Caco-2 (cell line): Measurements from ENCODE around the gene DMRTB1. TPM values are rescaled to one million over a fixed set of nuclear protein-coding genes. Genes with fewer than 3 reads are reported as not detected.

Experiments
- BruUV-seq: library from RNA; stranded (reverse); fragments of 400-500 nt; replicated peaks from 2 replicates; lab custom pipeline; 2021; lab: Mats Ljungman, UMichigan
- CTCF ChIA-PET: fragments of 300-600 bp; sonication (Branson Sonifier 250); formaldehyde crosslinking; loops from one replicate; lab custom pipeline; 2022; ENCODE audit warnings: antibody characterized with exemption; lab: Charles Lee
- POLR2A ChIA-PET: fragments of 300-600 bp; sonication (Branson Sonifier 250); formaldehyde crosslinking; loops from one replicate; lab custom pipeline; 2022; ENCODE audit warnings: antibody characterized with exemption; lab: Charles Lee
- DNase-seq, 2 experiments: peaks; one replicate each; pipeline versions ENCODE4 v3.0.0 to v3.0.0-alpha.2; 2020 to 2022
- H3K27me3 ChIP-seq: replicated peaks from 2 replicates; pipeline ENCODE4 v1.6.0; 2011; ENCODE audit warnings: low read length; ENCODE audit not compliant: control insufficient read depth, insufficient read depth
- H3K36me3 ChIP-seq: 2 replicates; pipeline ENCODE4 v1.5.1; 2011; ENCODE audit warnings: low read length; ENCODE audit not compliant: control insufficient read depth, insufficient read depth
- H3K4me1 ChIP-seq: fragments of 250-450 bp; sonication (Bioruptor Pico); 2 replicates; pipeline ENCODE4 v1.5.1; 2020; ENCODE audit warnings: mild to moderate bottlenecking
- H3K4me3 ChIP-seq: 2 replicates; pipeline ENCODE4 v1.5.1; 2011; ENCODE audit warnings: low read depth, mild to moderate bottlenecking, control low read depth, low read length
- H3K9me3 ChIP-seq: fragments of 250-450 bp; sonication (Bioruptor Pico); 2 replicates; pipeline ENCODE4 v1.5.1; 2020; ENCODE audit warnings: mild to moderate bottlenecking, moderate library complexity
- H3K27ac Mint-ChIP-seq: one replicate; pipeline ENCODE4 v1.8.0; 2022; ENCODE audit warnings: mixed read lengths; ENCODE audit not compliant: unreplicated experiment
- H3K27me3 Mint-ChIP-seq: one replicate; pipeline ENCODE4 v1.8.0; 2022; ENCODE audit warnings: mixed read lengths; ENCODE audit not compliant: insufficient read depth, unreplicated experiment
- H3K36me3 Mint-ChIP-seq: one replicate; pipeline ENCODE4 v1.8.0; 2022; ENCODE audit warnings: mild to moderate bottlenecking, mixed read lengths; ENCODE audit not compliant: insufficient read depth, unreplicated experiment
- H3K4me1 Mint-ChIP-seq: one replicate; pipeline ENCODE4 v1.8.0; 2022; ENCODE audit warnings: low read depth, mixed read lengths; ENCODE audit not compliant: unreplicated experiment
- H3K4me3 Mint-ChIP-seq: one replicate; pipeline ENCODE4 v1.8.0; 2022; ENCODE audit warnings: mild to moderate bottlenecking, moderate library complexity, mixed read lengths; ENCODE audit not compliant: unreplicated experiment
- H3K9me3 Mint-ChIP-seq: one replicate; pipeline ENCODE4 v1.8.0; 2022; ENCODE audit warnings: mixed read lengths; ENCODE audit not compliant: unreplicated experiment
- CTCF ChIP-seq, 2 experiments: fragments of 200-600 bp in 1 of 2; IDR thresholded peaks; 1 replicate in 1 of 2; 2 replicates in 1 of 2; pipeline versions ENCODE4 v1.5.1 to v1.8.0; 2011 to 2022; ENCODE audit warnings: antibody characterized with exemption in 1 of 2, control low read depth in 1 of 2, inconsistent platforms in 1 of 2, low read depth in 1 of 2, low read length in 1 of 2, mild to moderate bottlenecking in 1 of 2, moderate library complexity in 1 of 2; ENCODE audit not compliant: insufficient read depth in 1 of 2, severe bottlenecking in 1 of 2, unreplicated experiment in 1 of 2
- intact Hi-C: fragments of 100-400 bp; cut with micrococcal nuclease; formaldehyde crosslinking; loops from one replicate; pipeline ENCODE4 v1.10.0; 2022; ENCODE audit not compliant: unreplicated experiment
- total RNA-seq: library from RNA; stranded (reverse); gene quantifications from 2 replicates; pipeline ENCODE4 v1.2.3, GENCODE V29; 2022

DMRTB1 gene
- total RNA-seq, 1 experiment from 2014 or later: not detected

- Mint-ChIP-seq H3K4me3 (no peak overlapping the region), H3K36me3 (no peaks in the 10 kb centered on the region), H3K27me3 (peaks cover 4% of the 10 kb centered on the region), H3K27ac (no peak overlapping the region), H3K4me1 (no peaks in the 10 kb centered on the region), H3K9me3 (peaks cover 5% of the 10 kb centered on the region)
- BruUV-seq: no TSS peak
- ChIA-PET CTCF (no interaction called here), POLR2A (no interaction called here)
- no peaks in the 10 kb centered on the region for H3K36me3 ChIP-seq
- DNase-seq: no peak
- no peak for TF ChIP-seq CTCF (IDR thresholded peaks at IDR 0.05; ENCODE audit: insufficient read depth in 1 of 2, low read depth in 1 of 2, low read length in 1 of 2, severe bottlenecking in 1 of 2, unreplicated experiment in 1 of 2)
- H3K4me1 ChIP-seq: no peaks in the 10 kb centered on the region
- intact Hi-C loops: no loop called here
- no peaks in the 10 kb centered on the region for H3K27me3 ChIP-seq
- no peak overlapping the region for H3K4me3 ChIP-seq
- H3K9me3 ChIP-seq: no peaks in the 10 kb centered on the region; the same call in 1 of the 2 replicates
Measured at GRCh38 chr1:53416269-53416813, 42.9 kb upstream of the DMRTB1 start.

DNA sequence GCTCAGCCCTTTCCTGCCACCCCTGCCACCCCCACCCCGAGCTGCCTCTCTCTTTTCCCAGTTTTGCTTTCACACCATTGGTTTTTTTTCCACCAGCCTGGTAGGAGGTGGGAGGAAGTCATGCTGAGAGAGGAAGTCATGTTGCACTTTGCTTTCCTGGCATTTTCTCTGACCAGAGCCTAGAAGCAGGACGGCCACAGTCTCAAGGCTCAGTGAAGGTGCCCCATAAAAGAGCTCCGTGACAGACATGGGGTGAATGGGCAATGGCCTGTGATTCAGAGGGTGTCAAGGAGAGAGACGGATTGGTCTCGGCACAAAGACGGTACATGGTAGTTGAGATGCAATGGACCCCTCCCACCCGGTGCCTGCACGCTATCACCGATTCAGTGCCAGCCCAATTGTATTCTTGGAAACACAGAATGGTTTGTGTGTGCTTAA lies 42.1 kb upstream of the DMRTB1 start:
- H3K4me3 ChIP-seq: no peak overlapping the region
- no TSS peak for BruUV-seq
- Mint-ChIP-seq H3K9me3 (peaks cover 11% of the 10 kb centered on the region), H3K4me3 (no peak overlapping the region), H3K27ac (no peak overlapping the region), H3K36me3 (no peaks in the 10 kb centered on the region), H3K27me3 (peaks cover 8% of the 10 kb centered on the region), H3K4me1 (no peaks in the 10 kb centered on the region)
- intact Hi-C loops: no loop called here
- no peaks in the 10 kb centered on the region for H3K27me3 ChIP-seq
- no peaks in the 10 kb centered on the region for H3K4me1 ChIP-seq
- H3K36me3 ChIP-seq: no peaks in the 10 kb centered on the region
- TF ChIP-seq CTCF (IDR thresholded peaks at IDR 0.05; ENCODE audit: insufficient read depth in 1 of 2, low read depth in 1 of 2, low read length in 1 of 2, severe bottlenecking in 1 of 2, unreplicated experiment in 1 of 2): no peak
- ChIA-PET CTCF (no interaction called here), POLR2A (no interaction called here)
- no peaks in the 10 kb centered on the region; the same call in 1 of the 2 replicates for H3K9me3 ChIP-seq
- no peak for DNase-seq

GRCh38 chr1:53419034-53419433 lies 40.2 kb upstream of the DMRTB1 start:
- no peaks in the 10 kb centered on the region for H3K27me3 ChIP-seq
- H3K4me1 ChIP-seq: no peaks in the 10 kb centered on the region
- Mint-ChIP-seq H3K9me3 (peaks cover 11% of the 10 kb centered on the region), H3K36me3 (no peaks in the 10 kb centered on the region), H3K4me3 (no peak overlapping the region), H3K27ac (no peak overlapping the region), H3K4me1 (no peaks in the 10 kb centered on the region), H3K27me3 (peaks cover 8% of the 10 kb centered on the region)
- no peak overlapping the region for H3K4me3 ChIP-seq
- POLR2A ChIA-PET: no interaction called here
- no peak for TF ChIP-seq CTCF (IDR thresholded peaks at IDR 0.05; ENCODE audit: insufficient read depth in 1 of 2, low read depth in 1 of 2, low read length in 1 of 2, severe bottlenecking in 1 of 2, unreplicated experiment in 1 of 2)
- H3K9me3 ChIP-seq: no peaks in the 10 kb centered on the region; the same call in 1 of the 2 replicates
- intact Hi-C loops: no loop called here
- DNase-seq: no peak
- BruUV-seq: no TSS peak
- no peaks in the 10 kb centered on the region for H3K36me3 ChIP-seq
- CTCF ChIA-PET: no interaction called here
